IPS-18a (cell line): Measurements from ENCODE around the gene PRKN.

Source experiments
- H3K27ac ChIP-seq: one replicate; pipeline ENCODE4 v1.5.1; 2013; ENCODE audit warnings: low read length
- H3K27me3 ChIP-seq: one replicate; pipeline ENCODE4 v1.6.1; 2013; ENCODE audit warnings: mild to moderate bottlenecking, low read length; ENCODE audit not compliant: control insufficient read depth, insufficient read depth
- H3K36me3 ChIP-seq: one replicate; pipeline ENCODE4 v1.6.1; 2013; ENCODE audit warnings: low read depth, low read length; ENCODE audit not compliant: control insufficient read depth
- H3K4me1 ChIP-seq: one replicate; pipeline ENCODE4 v1.6.1; 2013; ENCODE audit warnings: low read depth, low read length; ENCODE audit not compliant: control insufficient read depth
- H3K4me3 ChIP-seq: one replicate; pipeline ENCODE4 v1.5.1; 2013; ENCODE audit warnings: low read length
- H3K9ac ChIP-seq: one replicate; pipeline ENCODE4 v1.6.1; 2013; ENCODE audit warnings: mild to moderate bottlenecking, low read length, moderate library complexity
- H3K9me3 ChIP-seq: one replicate; pipeline ENCODE4 v1.6.1; 2013; ENCODE audit warnings: low read depth, low read length; ENCODE audit not compliant: control insufficient read depth

Gene PRKN

GRCh38 chr6:161303628-161304340, 1423.8 kb downstream of the PRKN start:
- Histone ChIP-seq H3K27me3 (no peaks in the 10 kb centered on the region), H3K9ac (no peak overlapping the region), H3K27ac (no peak overlapping the region), H3K9me3 (no peaks in the 10 kb centered on the region), H3K4me1 (peaks cover 12% of the 10 kb centered on the region), H3K4me3 (no peak overlapping the region), H3K36me3 (no peaks in the 10 kb centered on the region)

- H3K9ac ChIP-seq: no peak overlapping the region
These were observed 1424.6 kb downstream of the PRKN start for GRCh38 chr6:161302949-161303348.

GRCh38 chr6:161301338-161301737, 1426.2 kb downstream of the PRKN start:
- no peaks in the 10 kb centered on the region for H3K36me3 ChIP-seq
- no peak overlapping the region for H3K9ac ChIP-seq
- peaks cover 13% of the 10 kb centered on the region for H3K4me1 ChIP-seq
- no peak overlapping the region for H3K4me3 ChIP-seq
- no peak overlapping the region for H3K27ac ChIP-seq
- H3K9me3 ChIP-seq: peaks cover 15% of the 10 kb centered on the region
- no peaks in the 10 kb centered on the region for H3K27me3 ChIP-seq

More at GRCh38 chr6:161302949-161303348, 1424.6 kb downstream of the PRKN start:
- Histone ChIP-seq H3K4me1 (peaks cover 13% of the 10 kb centered on the region), H3K36me3 (no peaks in the 10 kb centered on the region), H3K4me3 (no peak overlapping the region), H3K27ac (no peak overlapping the region), H3K27me3 (no peaks in the 10 kb centered on the region), H3K9me3 (no peaks in the 10 kb centered on the region)

GRCh38 chr6:161300823-161301222, 1426.7 kb downstream of the PRKN start:
- H3K9me3 ChIP-seq: peaks cover 20% of the 10 kb centered on the region
- H3K27ac ChIP-seq: no peak overlapping the region
- H3K36me3 ChIP-seq: no peaks in the 10 kb centered on the region
- peaks cover 13% of the 10 kb centered on the region for H3K4me1 ChIP-seq
- H3K4me3 ChIP-seq: no peak overlapping the region
- H3K9ac ChIP-seq: no peak overlapping the region
- H3K27me3 ChIP-seq: no peaks in the 10 kb centered on the region

GRCh38 chr6:161299726-161300125, 1427.8 kb downstream of the PRKN start:
- no peaks in the 10 kb centered on the region for H3K36me3 ChIP-seq
- no peak overlapping the region for H3K27ac ChIP-seq
- no peaks in the 10 kb centered on the region for H3K27me3 ChIP-seq
- peaks cover 13% of the 10 kb centered on the region for H3K4me1 ChIP-seq
- H3K4me3 ChIP-seq: no peak overlapping the region
- H3K9me3 ChIP-seq: peaks cover 29% of the 10 kb centered on the region
- no peak overlapping the region for H3K9ac ChIP-seq
